H9 (cell line): Measurements from ENCODE around the gene TEX28. TPM values are rescaled to one million over a fixed set of nuclear protein-coding genes. Genes with fewer than 3 reads are reported as not detected.

Experiments
- DNase-seq: peaks from one replicate; pipeline ENCODE4 v3.0.0-alpha.2; 2017
- H2AFZ ChIP-seq: one replicate; pipeline ENCODE4 v1.6.1; 2013; ENCODE audit warnings: mild to moderate bottlenecking, low read length, control low read depth, moderate library complexity
- H2AK5ac ChIP-seq: 2 replicates; pipeline ENCODE4 v1.6.1; 2013; ENCODE audit warnings: low read length, control low read depth, mixed read lengths; ENCODE audit not compliant: insufficient read length
- H2BK120ac ChIP-seq: one replicate; pipeline ENCODE4 v1.6.1; 2013; ENCODE audit warnings: low read depth, mild to moderate bottlenecking, low read length, control low read depth, inconsistent platforms; ENCODE audit not compliant: poor library complexity, severe bottlenecking
- H2BK12ac ChIP-seq: 2 replicates; pipeline ENCODE4 v1.6.1; 2013; ENCODE audit warnings: low read length, control low read depth, mixed read lengths, low read depth; ENCODE audit not compliant: insufficient read length
- H2BK15ac ChIP-seq: 2 replicates; pipeline ENCODE4 v1.6.1; 2013; ENCODE audit warnings: low read depth, low read length, control low read depth
- H2BK20ac ChIP-seq: one replicate; pipeline ENCODE4 v1.6.1; 2013; ENCODE audit warnings: low read depth, mild to moderate bottlenecking, low read length, control low read depth, inconsistent platforms; ENCODE audit not compliant: poor library complexity, severe bottlenecking
- H2BK5ac ChIP-seq: 2 replicates; pipeline ENCODE4 v1.6.1; 2013; ENCODE audit warnings: low read length, control low read depth, mixed read lengths; ENCODE audit not compliant: insufficient read length
- H3K14ac ChIP-seq: 2 replicates; pipeline ENCODE4 v1.6.1; 2013; ENCODE audit warnings: low read length, control low read depth; ENCODE audit not compliant: insufficient read depth
- H3K18ac ChIP-seq: 2 replicates; pipeline ENCODE4 v1.6.1; 2013; ENCODE audit warnings: low read depth, mild to moderate bottlenecking, mixed read lengths, low read length, control low read depth; ENCODE audit not compliant: insufficient read length
- H3K23ac ChIP-seq: 2 replicates; pipeline ENCODE4 v1.6.1; 2013; ENCODE audit warnings: low read length, control low read depth, mixed read lengths, low read depth; ENCODE audit not compliant: insufficient read length
- H3K23me2 ChIP-seq: 2 replicates; pipeline ENCODE4 v1.6.1; 2013; ENCODE audit warnings: low read depth, mild to moderate bottlenecking, mixed read lengths, low read length, control low read depth; ENCODE audit not compliant: insufficient read length, poor library complexity, severe bottlenecking
- H3K27ac ChIP-seq: 2 replicates; pipeline ENCODE4 v1.5.1; 2013; ENCODE audit warnings: low read length, control low read depth, mixed read lengths, low read depth; ENCODE audit not compliant: insufficient read length
- H3K27me3 ChIP-seq: 2 replicates; pipeline ENCODE4 v1.6.1; 2013; ENCODE audit warnings: low read length, control low read depth, inconsistent platforms; ENCODE audit not compliant: insufficient read depth
- H3K4ac ChIP-seq: 2 replicates; pipeline ENCODE4 v1.6.1; 2013; ENCODE audit warnings: low read depth, mild to moderate bottlenecking, control low read depth, inconsistent platforms, low read length, moderate library complexity
- H3K4me1 ChIP-seq: 2 replicates; pipeline ENCODE4 v1.6.1; 2013; ENCODE audit warnings: low read length, control low read depth, inconsistent platforms; ENCODE audit not compliant: insufficient read depth
- H3K4me2 ChIP-seq: 2 replicates; pipeline ENCODE4 v1.6.1; 2013; ENCODE audit warnings: low read length, control low read depth, mixed read lengths; ENCODE audit not compliant: insufficient read length, insufficient read depth
- H3K56ac ChIP-seq: 2 replicates; pipeline ENCODE4 v1.6.1; 2013; ENCODE audit warnings: low read depth, mild to moderate bottlenecking, mixed read lengths, low read length, control low read depth; ENCODE audit not compliant: insufficient read length
- H3K79me1 ChIP-seq: 2 replicates; pipeline ENCODE4 v1.6.1; 2013; ENCODE audit warnings: low read depth, mild to moderate bottlenecking, moderate library complexity, low read length, control low read depth, inconsistent platforms; ENCODE audit not compliant: insufficient read depth, poor library complexity, severe bottlenecking
- H3K79me2 ChIP-seq: 2 replicates; pipeline ENCODE4 v1.6.1; 2013; ENCODE audit warnings: low read length, control low read depth, inconsistent platforms; ENCODE audit not compliant: insufficient read depth
- H3K9ac ChIP-seq: 2 replicates; pipeline ENCODE4 v1.6.1; 2013; ENCODE audit warnings: low read length, control low read depth, mixed read lengths; ENCODE audit not compliant: insufficient read length; ENCODE audit errors: extremely low read depth
- H3K9me3 ChIP-seq: one replicate; pipeline ENCODE4 v1.6.1; 2013; ENCODE audit warnings: low read depth, low read length, inconsistent platforms; ENCODE audit not compliant: control insufficient read depth
- H3T11ph ChIP-seq: one replicate; pipeline ENCODE4 v1.6.1; 2013; ENCODE audit warnings: mild to moderate bottlenecking, low read length, control low read depth, inconsistent platforms
- H4K20me1 ChIP-seq: one replicate; pipeline ENCODE4 v1.6.1; 2013; ENCODE audit not compliant: control insufficient read depth, insufficient read length, insufficient read depth
- H4K5ac ChIP-seq: 2 replicates; pipeline ENCODE4 v1.6.1; 2013; ENCODE audit warnings: low read depth, mild to moderate bottlenecking, mixed read lengths, low read length, control low read depth; ENCODE audit not compliant: insufficient read length
- H4K8ac ChIP-seq: replicated peaks from 2 replicates; pipeline ENCODE4 v1.6.1; 2013; ENCODE audit warnings: low read length, control low read depth, mixed read lengths, low read depth; ENCODE audit not compliant: insufficient read length
- H4K91ac ChIP-seq: 2 replicates; pipeline ENCODE4 v1.6.1; 2013; ENCODE audit warnings: low read depth, mild to moderate bottlenecking, moderate library complexity, mixed read lengths, low read length, control low read depth; ENCODE audit not compliant: insufficient read length
- H3K27ac Mint-ChIP-seq, 3 experiments: 2 replicates in 2 of 3; 3 replicates in 1 of 3; pipeline ENCODE4 v1.8.0; 2020 to 2021; ENCODE audit warnings: mixed read lengths in 3 of 3, mild to moderate bottlenecking in 1 of 3, moderate library complexity in 1 of 3
- H3K27me3 Mint-ChIP-seq: 2 replicates; pipeline ENCODE4 v1.8.0; 2021; ENCODE audit warnings: low read depth, mild to moderate bottlenecking, moderate library complexity, mixed read lengths
- H3K36me3 Mint-ChIP-seq, 3 experiments: 2 replicates in 2 of 3; 3 replicates in 1 of 3; pipeline ENCODE4 v1.8.0; 2020 to 2021; ENCODE audit warnings: low read depth in 3 of 3, mixed read lengths in 3 of 3; ENCODE audit not compliant: insufficient read depth in 1 of 3
- H3K4me1 Mint-ChIP-seq, 2 experiments: 2 replicates each; pipeline ENCODE4 v1.8.0; 2020; ENCODE audit warnings: mixed read lengths in 2 of 2
- H3K4me3 Mint-ChIP-seq, 2 experiments: 2 replicates in 1 of 2; 3 replicates in 1 of 2; pipeline ENCODE4 v1.8.0; 2020 to 2021; ENCODE audit warnings: mild to moderate bottlenecking in 2 of 2, mixed read lengths in 2 of 2, moderate library complexity in 1 of 2
- H3K9me3 Mint-ChIP-seq, 2 experiments: 2 replicates in 1 of 2; 3 replicates in 1 of 2; pipeline ENCODE4 v1.8.0; 2020; ENCODE audit warnings: mild to moderate bottlenecking in 2 of 2, mixed read lengths in 2 of 2, moderate library complexity in 1 of 2
- CTCF ChIP-seq: fragments of 200-600 bp; sonication (generic); conservative IDR thresholded peaks from 3 replicates; pipeline ENCODE4 v1.8.0; 2021; ENCODE audit warnings: antibody characterized with exemption, mild to moderate bottlenecking
- WGBS: extraction: QIAGEN DNeasy Blood & Tissue Kit; methylation state at CpG from one replicate; pipeline ENCODE4 v1.1.7; 2013; ENCODE audit warnings: missing lambda C conversion rate, low lambda C conversion rate, mixed read lengths; ENCODE audit not compliant: insufficient read length; ENCODE audit errors: extremely low coverage; 5-methylcytosine and 5-hydroxymethylcytosine counted together
- total RNA-seq: library from RNA; stranded (reverse); gene quantifications from 2 replicates; pipeline ENCODE4 v1.2.1, GENCODE V29; 2021

TEX28 gene
- total RNA-seq, 1 experiment from 2014 or later = not detected

DNA sequence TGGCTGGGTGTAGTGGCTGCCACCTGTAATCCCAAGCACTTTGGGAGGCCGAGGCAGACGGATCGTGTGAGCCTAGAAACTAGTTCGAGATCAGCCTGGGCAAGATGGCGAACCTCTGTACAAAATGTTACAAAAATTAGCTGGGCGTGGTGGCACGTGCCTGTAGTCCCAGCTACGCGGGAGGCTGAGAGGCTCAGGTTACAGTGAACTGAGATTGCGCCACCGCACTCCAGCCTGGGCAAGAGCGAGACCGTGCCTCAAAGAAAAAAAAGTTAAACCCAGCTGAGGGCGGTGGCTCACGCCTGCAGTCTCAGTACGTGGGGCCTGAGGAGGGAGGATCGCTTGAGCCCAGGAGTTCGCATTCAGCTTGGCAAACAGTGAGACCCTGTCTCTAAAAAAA is 1.8 kb upstream of the TEX28 start:
- no peak overlapping the region for H2BK20ac ChIP-seq

More for the DNA sequence above, 1.8 kb upstream of the TEX28 start:
- no peak overlapping the region for H3K4me2 ChIP-seq
- H3K79me2 ChIP-seq = no peaks in the 10 kb centered on the region
- H2BK120ac ChIP-seq = no peak overlapping the region
- H3K4ac ChIP-seq = no peak overlapping the region
- H4K5ac ChIP-seq = no peak overlapping the region
- H3K9ac ChIP-seq = no peak overlapping the region
- no peak overlapping the region for H3K27ac ChIP-seq
- no peaks in the 10 kb centered on the region for H4K20me1 ChIP-seq
- no peak overlapping the region for H4K91ac ChIP-seq
- no peak overlapping the region for H3K23ac ChIP-seq
- Mint-ChIP-seq H3K4me1 (0 out of 4 replicates have a peak, but pooled peaks cover 0 to 2% of the 10 kb centered on the region in 2 experiments), H3K36me3 (peaks cover 4 to 7% (median 5%) of the 10 kb centered on the region in 3 experiments; a peak in 6 of 7 replicates), H3K9me3 (peaks cover 46 to 60% of the 10 kb centered on the region in 2 experiments), H3K4me3 (peak overlapping the region in 1 of 2 experiments; percentile 42; a peak in 2 of 5 replicates), H3K27ac (no peak overlapping the region), H3K27me3 (no peaks in the 10 kb centered on the region; the same call in none of the 2 replicates)
- no peak overlapping the region for H2BK5ac ChIP-seq
- H3K23me2 ChIP-seq = no peaks in the 10 kb centered on the region
- H3K56ac ChIP-seq = no peak overlapping the region
- no CpG with 5 or more reads among the region's 18 CpGs for WGBS
- no peak overlapping the region for H2AFZ ChIP-seq
- H3K27me3 ChIP-seq = no peaks in the 10 kb centered on the region
- H4K8ac ChIP-seq = no peak overlapping the region
- no peak overlapping the region for H2AK5ac ChIP-seq
- H2BK12ac ChIP-seq = no peak overlapping the region
- H3K18ac ChIP-seq = no peak overlapping the region
- DNase-seq = no peak
- peaks cover 6% of the 10 kb centered on the region for H3K9me3 ChIP-seq
- TF ChIP-seq CTCF = no peak
- H3K14ac ChIP-seq = no peak overlapping the region
- H3T11ph ChIP-seq = no peak overlapping the region
- no peak overlapping the region for H2BK15ac ChIP-seq
- no peaks in the 10 kb centered on the region for H3K4me1 ChIP-seq
- H3K79me1 ChIP-seq = no peaks in the 10 kb centered on the region
